ENCODE data around the gene MS4A6E.
"Not testable (repeated sequence)": the region's sequence is repeated elsewhere in the genome, so short reads cannot be mapped to it uniquely, and the experiment has no call there.

Gene MS4A6E

GRCh38 chr11:60326955-60327354 lies at the start of gene MS4A6E:
Gene MS4A6E, plus strand, starts transcription at chr11:60327255. Its CDS starts 7,641 bp downstream, at chr11:60334896.
- DNase-seq, result no peak

GRCh38 chr11:60280412-60280811 lies 46.6 kb upstream of the MS4A6E start, which contains the start of gene MS4A4A:
Gene MS4A4A, plus strand, starts transcription at chr11:60280666. Its CDS starts 10 bp downstream, at chr11:60280676.
- peak; percentile 10 to 46 for DNase-seq

GRCh38 chr11:60281485-60281884 lies 45.6 kb upstream of the MS4A6E start:
- DNase-seq, result no peak

- DNase-seq, result peak in 1 of 2 donors; percentile 12
These were observed 44.8 kb upstream of the MS4A6E start for GRCh38 chr11:60282286-60282685.

GRCh38 chr11:60285411-60286126 lies 41.5 kb upstream of the MS4A6E start:
- not testable (repeated sequence) for DNase-seq

- no peak for DNase-seq
These were observed 38.5 kb upstream of the MS4A6E start for GRCh38 chr11:60288531-60288930.

GRCh38 chr11:60292145-60292544 lies 34.9 kb upstream of the MS4A6E start:
- DNase-seq, result no peak

- DNase-seq, result no peak
These were observed 25.9 kb upstream of the MS4A6E start for GRCh38 chr11:60301178-60301577.

- DNase-seq, result not testable (repeated sequence)
These were observed 25.2 kb upstream of the MS4A6E start for GRCh38 chr11:60301884-60302283.

GRCh38 chr11:60303661-60304060 lies 23.4 kb upstream of the MS4A6E start:
- no peak for DNase-seq

GRCh38 chr11:60305906-60306619 lies 21.0 kb upstream of the MS4A6E start:
- no peak for DNase-seq

GRCh38 chr11:60307507-60308195 lies 19.4 kb upstream of the MS4A6E start:
- no peak for DNase-seq

GRCh38 chr11:60310407-60310998 lies 16.6 kb upstream of the MS4A6E start:
- peak in 1 of 2 donors; percentile 20 for DNase-seq

GRCh38 chr11:60314635-60315321 lies 12.3 kb upstream of the MS4A6E start:
- no peak for DNase-seq

GRCh38 chr11:60315871-60316270 lies 11.2 kb upstream of the MS4A6E start:
- no peak for DNase-seq

- DNase-seq, result no peak
These were observed 10.7 kb upstream of the MS4A6E start for GRCh38 chr11:60316317-60316716.

GRCh38 chr11:60318726-60319125 lies 8.3 kb upstream of the MS4A6E start:
- DNase-seq, result no peak

- DNase-seq, result no peak
These were observed 6.0 kb upstream of the MS4A6E start for GRCh38 chr11:60321051-60321450.

- DNase-seq, result no peak
These were observed 1.4 kb downstream of the MS4A6E start for GRCh38 chr11:60328460-60328859.

GRCh38 chr11:60332846-60333245 lies 5.8 kb downstream of the MS4A6E start:
- no peak for DNase-seq

- DNase-seq, result peak; percentile 58 to 65
These were observed 7.1 kb downstream of the MS4A6E start for GRCh38 chr11:60334005-60334620.

- no peak for DNase-seq
These were observed 9.8 kb downstream of the MS4A6E start for GRCh38 chr11:60336767-60337391.
